ENCODE data around the gene ENTHD1.

DNA sequence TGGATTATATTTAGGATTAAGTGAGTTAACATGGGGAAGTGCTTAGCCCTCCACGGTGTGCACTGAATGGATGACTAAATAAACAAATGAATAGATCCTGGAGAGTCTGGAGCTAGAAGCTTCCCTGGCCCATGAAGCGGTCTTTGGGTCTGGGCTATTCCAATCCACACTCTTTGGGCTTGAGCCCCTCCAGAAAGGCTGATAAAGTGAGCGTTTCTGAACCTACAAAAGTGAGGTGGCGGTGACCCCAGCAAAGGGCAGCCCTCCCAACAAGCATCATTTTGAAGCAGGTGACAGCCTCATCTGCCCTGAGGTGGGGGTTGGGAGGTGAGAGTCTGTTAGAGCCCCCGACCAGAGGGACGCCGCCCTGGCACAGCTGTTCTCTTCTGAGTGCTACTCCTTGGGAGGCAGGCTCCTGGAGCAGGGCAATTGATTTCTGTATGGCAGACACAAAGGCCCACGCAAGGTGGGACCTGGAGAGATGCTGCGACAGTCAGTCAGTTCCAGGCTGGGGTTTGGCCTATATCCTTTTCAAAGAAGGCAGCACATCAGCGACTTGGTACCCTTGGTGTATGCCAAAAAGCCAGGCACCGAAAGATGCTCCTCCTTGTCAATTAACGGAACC is 165.2 kb downstream of the ENTHD1 start:
- TF ChIP-seq, protein P1, sequence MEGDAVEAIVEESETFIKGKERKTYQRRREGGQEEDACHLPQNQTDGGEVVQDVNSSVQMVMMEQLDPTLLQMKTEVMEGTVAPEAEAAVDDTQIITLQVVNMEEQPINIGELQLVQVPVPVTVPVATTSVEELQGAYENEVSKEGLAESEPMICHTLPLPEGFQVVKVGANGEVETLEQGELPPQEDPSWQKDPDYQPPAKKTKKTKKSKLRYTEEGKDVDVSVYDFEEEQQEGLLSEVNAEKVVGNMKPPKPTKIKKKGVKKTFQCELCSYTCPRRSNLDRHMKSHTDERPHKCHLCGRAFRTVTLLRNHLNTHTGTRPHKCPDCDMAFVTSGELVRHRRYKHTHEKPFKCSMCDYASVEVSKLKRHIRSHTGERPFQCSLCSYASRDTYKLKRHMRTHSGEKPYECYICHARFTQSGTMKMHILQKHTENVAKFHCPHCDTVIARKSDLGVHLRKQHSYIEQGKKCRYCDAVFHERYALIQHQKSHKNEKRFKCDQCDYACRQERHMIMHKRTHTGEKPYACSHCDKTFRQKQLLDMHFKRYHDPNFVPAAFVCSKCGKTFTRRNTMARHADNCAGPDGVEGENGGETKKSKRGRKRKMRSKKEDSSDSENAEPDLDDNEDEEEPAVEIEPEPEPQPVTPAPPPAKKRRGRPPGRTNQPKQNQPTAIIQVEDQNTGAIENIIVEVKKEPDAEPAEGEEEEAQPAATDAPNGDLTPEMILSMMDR (IDR thresholded peaks at IDR 0.05) = no peak
- no peak for TF ChIP-seq POLR2A (IDR thresholded peaks at IDR 0.05)
